HepG2 (cell line): ENCODE data around the gene SKIDA1. TPM values are rescaled to one million over a fixed set of nuclear protein-coding genes. Genes with fewer than 3 reads are reported as not detected.

Experiments used
- HCFC1 ChIP-seq: fragments of 150-350 bp; IDR thresholded peaks from 2 replicates; pipeline ENCODE4 v1.6.1; 2014; ENCODE audit warnings: low read depth, low read length
- MYC ChIP-seq: sonication (generic); formaldehyde crosslinking; IDR thresholded peaks from 2 replicates; pipeline ENCODE4 v1.9.0; 2021; ENCODE audit warnings: missing genetic modification reagents, borderline replicate concordance
- RARG ChIP-seq: sonication (generic); formaldehyde crosslinking; IDR thresholded peaks from 2 replicates; pipeline ENCODE4 v1.4.0; 2020; ENCODE audit warnings: low read depth, mild to moderate bottlenecking, missing genetic modification reagents
- RFX3 ChIP-seq: IDR thresholded peaks from 2 replicates; pipeline ENCODE4 v1.6.1; 2016; ENCODE audit warnings: missing biosample characterization, missing genetic modification reagents
- RFX5 ChIP-seq: IDR thresholded peaks from 2 replicates; pipeline ENCODE4 v1.6.1; 2011; ENCODE audit warnings: low read depth, low read length, improper control_type of control experiment
- SMC3 ChIP-seq: IDR thresholded peaks from 2 replicates; pipeline ENCODE4 v1.6.1; 2011; ENCODE audit warnings: low read length, improper control_type of control experiment
- ZBTB1 ChIP-seq: sonication (generic); formaldehyde crosslinking; IDR thresholded peaks from 2 replicates; pipeline ENCODE4 v1.4.0; 2020; ENCODE audit warnings: missing genetic modification reagents, borderline replicate concordance
- ZKSCAN5 ChIP-seq: sonication (generic); formaldehyde crosslinking; IDR thresholded peaks from 2 replicates; pipeline ENCODE4 v1.5.1; 2020; ENCODE audit warnings: mild to moderate bottlenecking, missing genetic modification reagents
- ZNF446 ChIP-seq: sonication (generic); formaldehyde crosslinking; IDR thresholded peaks from 2 replicates; pipeline ENCODE4 v1.5.0; 2020; ENCODE audit warnings: mild to moderate bottlenecking, missing genetic modification reagents
- ZNF550 ChIP-seq: sonication (generic); formaldehyde crosslinking; IDR thresholded peaks from 2 replicates; pipeline ENCODE4 v1.4.0; 2020; ENCODE audit warnings: mild to moderate bottlenecking, missing genetic modification reagents, borderline replicate concordance
- ZNF672 ChIP-seq: sonication (generic); formaldehyde crosslinking; IDR thresholded peaks from 2 replicates; pipeline ENCODE4 v1.8.1; 2022; ENCODE audit warnings: missing genetic modification reagents
- ZNF674 ChIP-seq: sonication (generic); formaldehyde crosslinking; IDR thresholded peaks from 2 replicates; pipeline ENCODE4 v1.5.0; 2020; ENCODE audit warnings: low read depth, mild to moderate bottlenecking, missing genetic modification reagents
- ZNF709 ChIP-seq: sonication (generic); formaldehyde crosslinking; IDR thresholded peaks from 2 replicates; pipeline ENCODE4 v1.5.0; 2020; ENCODE audit warnings: mild to moderate bottlenecking, missing genetic modification reagents
- ZNF761 ChIP-seq: sonication (generic); formaldehyde crosslinking; conservative IDR thresholded peaks from 2 replicates; pipeline ENCODE4 v1.4.0; 2020; ENCODE audit warnings: mild to moderate bottlenecking, missing genetic modification reagents
- ZNF776 ChIP-seq: sonication (generic); formaldehyde crosslinking; IDR thresholded peaks from 2 replicates; pipeline ENCODE4 v1.4.0; 2020; ENCODE audit warnings: mild to moderate bottlenecking, missing genetic modification reagents
- polyA plus RNA-seq, 8 experiments: library from polyadenylated mRNA; depleted of rRNA in 3 of 8; stranded (reverse) in 7 of 8; unstranded in 1 of 8; fragments of >200 nt; fragmentation: Illumina TruSeq in 4 of 8; extraction: Trizol in 4 of 8; gene quantifications; 2 replicates each; pipeline versions ENCODE4 v1.2.1 to v1.2.3, GENCODE V29; 2011 to 2016; ENCODE audit warnings: low read depth in 4 of 8, missing spikeins in 1 of 8, mixed read lengths in 1 of 8; ENCODE audit not compliant: insufficient read depth in 1 of 8
- total RNA-seq, 5 experiments: library from RNA; depleted of rRNA; stranded (reverse); fragments of >200 nt; fragmentation: Illumina TruSeq; extraction: Trizol; gene quantifications; 2 replicates each; pipeline ENCODE4 v1.2.3, GENCODE V29; 2016; ENCODE audit warnings: low read depth in 1 of 5
- TF ChIP-seq, protein P1 (sequence below): sonication (generic); formaldehyde crosslinking; IDR thresholded peaks from 2 replicates; pipeline ENCODE4 v1.4.0; 2020; ENCODE audit warnings: missing genetic modification reagents, mild to moderate bottlenecking, borderline replicate concordance
- TF ChIP-seq, protein P2 (sequence below): sonication (generic); formaldehyde crosslinking; IDR thresholded peaks from 2 replicates; pipeline ENCODE4 v1.4.0; 2020; ENCODE audit warnings: low read depth, mild to moderate bottlenecking, missing genetic modification reagents
- TF ChIP-seq, protein P3 (sequence below): sonication (generic); formaldehyde crosslinking; IDR thresholded peaks from 2 replicates; pipeline ENCODE4 v1.8.1; 2023; ENCODE audit warnings: missing genetic modification reagents, mild to moderate bottlenecking, borderline replicate concordance
- TF ChIP-seq, protein P4 (sequence below): sonication (generic); formaldehyde crosslinking; IDR thresholded peaks from 2 replicates; pipeline ENCODE4 v1.4.0; 2020; ENCODE audit warnings: missing genetic modification reagents
- TF ChIP-seq, protein P5 (sequence below): sonication (generic); formaldehyde crosslinking; IDR thresholded peaks from 2 replicates; pipeline ENCODE4 v1.4.0; 2020; ENCODE audit warnings: mild to moderate bottlenecking, missing genetic modification reagents

Gene SKIDA1
- total and polyA plus RNA-seq, 2 of the 13 experiments (the other 11 are each of a cell fraction or from before 2014, with no cell fraction given), result 0.73 to 1.5 TPM

DNA sequence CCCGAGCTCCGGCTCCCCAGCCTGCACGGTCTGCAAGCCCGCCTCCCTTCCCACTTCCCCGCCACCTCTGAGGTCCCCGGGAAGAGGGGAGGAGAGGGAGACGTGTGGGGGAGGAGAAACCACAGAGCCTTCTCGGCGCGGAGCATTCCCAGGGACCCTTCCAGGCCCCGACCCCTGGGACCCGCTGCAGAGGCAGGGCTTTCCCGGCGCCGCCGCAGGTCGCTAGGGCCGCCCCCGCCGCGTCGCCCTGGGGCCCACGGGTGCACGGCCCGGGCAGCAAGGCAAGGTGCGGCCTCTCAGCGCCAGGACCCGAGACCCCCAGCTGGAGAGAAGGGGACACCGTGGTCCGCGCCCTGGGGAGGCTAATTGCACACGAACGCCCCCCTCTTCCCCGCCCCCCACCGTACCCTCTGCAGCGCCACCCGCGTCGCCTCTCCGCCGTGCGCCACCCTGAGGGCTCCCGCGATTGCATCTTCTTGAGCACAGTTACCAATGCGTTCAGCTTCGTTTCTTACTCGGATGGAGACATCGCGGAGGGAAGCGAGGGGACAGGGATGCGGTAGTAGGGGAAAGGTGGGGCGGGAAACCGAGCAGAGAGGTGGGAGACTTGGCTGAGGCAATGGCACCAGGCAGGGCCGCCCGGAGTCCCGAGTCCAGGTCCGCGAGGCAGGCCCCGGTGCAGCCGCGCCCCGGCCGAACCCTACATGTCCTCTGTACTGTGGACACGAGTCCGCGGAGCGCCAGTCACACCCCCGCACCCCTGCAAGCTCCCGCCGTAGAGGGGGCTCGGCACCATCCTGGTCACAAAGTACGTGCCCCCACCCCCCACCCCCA lies 28.9 kb downstream of the SKIDA1 start (continued):
- TF ChIP-seq SMC3 (no peak; the same call in 1 of the 2 replicates), MYC (CRISPR knock-in tag) (peak; percentile 47; the same call in 1 of the 2 replicates), ZNF446 (peak; percentile 57; the same call in 1 of the 2 replicates), RFX5 (no peak), ZNF709 (CRISPR knock-in tag) (peak; percentile 63), RFX3 (no peak), ZNF550 (0 out of 2 replicates have a peak, but pooled peaks have one; percentile 38), ZNF672 (CRISPR knock-in tag) (0 out of 2 replicates have a peak, but pooled peaks have one; percentile 50), ZNF776 (CRISPR knock-in tag) (peak; percentile 71), ZKSCAN5 (peak; percentile 65; the same call in 1 of the 2 replicates), ZNF761 (CRISPR knock-in tag) (no peak), ZNF674 (CRISPR knock-in tag) (peak; percentile 80; the same call in 1 of the 2 replicates), HCFC1 (no peak), ZBTB1 (CRISPR knock-in tag) (no peak), RARG (CRISPR knock-in tag) (0 out of 2 replicates have a peak, but pooled peaks have one; percentile 70)
- TF ChIP-seq, protein P1, sequence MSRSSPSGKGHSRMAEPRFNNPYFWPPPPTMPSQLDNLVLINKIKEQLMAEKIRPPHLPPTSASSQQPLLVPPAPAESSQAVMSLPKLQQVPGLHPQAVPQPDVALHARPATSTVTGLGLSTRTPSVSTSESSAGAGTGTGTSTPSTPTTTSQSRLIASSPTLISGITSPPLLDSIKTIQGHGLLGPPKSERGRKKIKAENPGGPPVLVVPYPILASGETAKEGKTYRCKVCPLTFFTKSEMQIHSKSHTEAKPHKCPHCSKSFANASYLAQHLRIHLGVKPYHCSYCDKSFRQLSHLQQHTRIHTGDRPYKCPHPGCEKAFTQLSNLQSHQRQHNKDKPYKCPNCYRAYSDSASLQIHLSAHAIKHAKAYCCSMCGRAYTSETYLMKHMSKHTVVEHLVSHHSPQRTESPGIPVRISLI, result peak; percentile 55
- TF ChIP-seq, protein P2, sequence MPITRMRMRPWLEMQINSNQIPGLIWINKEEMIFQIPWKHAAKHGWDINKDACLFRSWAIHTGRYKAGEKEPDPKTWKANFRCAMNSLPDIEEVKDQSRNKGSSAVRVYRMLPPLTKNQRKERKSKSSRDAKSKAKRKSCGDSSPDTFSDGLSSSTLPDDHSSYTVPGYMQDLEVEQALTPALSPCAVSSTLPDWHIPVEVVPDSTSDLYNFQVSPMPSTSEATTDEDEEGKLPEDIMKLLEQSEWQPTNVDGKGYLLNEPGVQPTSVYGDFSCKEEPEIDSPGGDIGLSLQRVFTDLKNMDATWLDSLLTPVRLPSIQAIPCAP (CRISPR knock-in tag), result peak; percentile 79; the same call in 1 of the 2 replicates
- TF ChIP-seq, protein P3, sequence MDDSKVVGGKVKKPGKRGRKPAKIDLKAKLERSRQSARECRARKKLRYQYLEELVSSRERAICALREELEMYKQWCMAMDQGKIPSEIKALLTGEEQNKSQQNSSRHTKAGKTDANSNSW (CRISPR knock-in tag), result peak; percentile 38; the same call in 1 of the 2 replicates
- TF ChIP-seq, protein P4, sequence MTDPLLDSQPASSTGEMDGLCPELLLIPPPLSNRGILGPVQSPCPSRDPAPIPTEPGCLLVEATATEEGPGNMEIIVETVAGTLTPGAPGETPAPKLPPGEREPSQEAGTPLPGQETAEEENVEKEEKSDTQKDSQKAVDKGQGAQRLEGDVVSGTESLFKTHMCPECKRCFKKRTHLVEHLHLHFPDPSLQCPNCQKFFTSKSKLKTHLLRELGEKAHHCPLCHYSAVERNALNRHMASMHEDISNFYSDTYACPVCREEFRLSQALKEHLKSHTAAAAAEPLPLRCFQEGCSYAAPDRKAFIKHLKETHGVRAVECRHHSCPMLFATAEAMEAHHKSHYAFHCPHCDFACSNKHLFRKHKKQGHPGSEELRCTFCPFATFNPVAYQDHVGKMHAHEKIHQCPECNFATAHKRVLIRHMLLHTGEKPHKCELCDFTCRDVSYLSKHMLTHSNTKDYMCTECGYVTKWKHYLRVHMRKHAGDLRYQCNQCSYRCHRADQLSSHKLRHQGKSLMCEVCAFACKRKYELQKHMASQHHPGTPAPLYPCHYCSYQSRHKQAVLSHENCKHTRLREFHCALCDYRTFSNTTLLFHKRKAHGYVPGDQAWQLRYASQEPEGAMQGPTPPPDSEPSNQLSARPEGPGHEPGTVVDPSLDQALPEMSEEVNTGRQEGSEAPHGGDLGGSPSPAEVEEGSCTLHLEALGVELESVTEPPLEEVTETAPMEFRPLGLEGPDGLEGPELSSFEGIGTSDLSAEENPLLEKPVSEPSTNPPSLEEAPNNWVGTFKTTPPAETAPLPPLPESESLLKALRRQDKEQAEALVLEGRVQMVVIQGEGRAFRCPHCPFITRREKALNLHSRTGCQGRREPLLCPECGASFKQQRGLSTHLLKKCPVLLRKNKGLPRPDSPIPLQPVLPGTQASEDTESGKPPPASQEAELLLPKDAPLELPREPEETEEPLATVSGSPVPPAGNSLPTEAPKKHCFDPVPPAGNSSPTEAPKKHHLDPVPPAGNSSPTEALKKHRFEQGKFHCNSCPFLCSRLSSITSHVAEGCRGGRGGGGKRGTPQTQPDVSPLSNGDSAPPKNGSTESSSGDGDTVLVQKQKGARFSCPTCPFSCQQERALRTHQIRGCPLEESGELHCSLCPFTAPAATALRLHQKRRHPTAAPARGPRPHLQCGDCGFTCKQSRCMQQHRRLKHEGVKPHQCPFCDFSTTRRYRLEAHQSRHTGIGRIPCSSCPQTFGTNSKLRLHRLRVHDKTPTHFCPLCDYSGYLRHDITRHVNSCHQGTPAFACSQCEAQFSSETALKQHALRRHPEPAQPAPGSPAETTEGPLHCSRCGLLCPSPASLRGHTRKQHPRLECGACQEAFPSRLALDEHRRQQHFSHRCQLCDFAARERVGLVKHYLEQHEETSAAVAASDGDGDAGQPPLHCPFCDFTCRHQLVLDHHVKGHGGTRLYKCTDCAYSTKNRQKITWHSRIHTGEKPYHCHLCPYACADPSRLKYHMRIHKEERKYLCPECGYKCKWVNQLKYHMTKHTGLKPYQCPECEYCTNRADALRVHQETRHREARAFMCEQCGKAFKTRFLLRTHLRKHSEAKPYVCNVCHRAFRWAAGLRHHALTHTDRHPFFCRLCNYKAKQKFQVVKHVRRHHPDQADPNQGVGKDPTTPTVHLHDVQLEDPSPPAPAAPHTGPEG (CRISPR knock-in tag), result no peak
- TF ChIP-seq, protein P5, sequence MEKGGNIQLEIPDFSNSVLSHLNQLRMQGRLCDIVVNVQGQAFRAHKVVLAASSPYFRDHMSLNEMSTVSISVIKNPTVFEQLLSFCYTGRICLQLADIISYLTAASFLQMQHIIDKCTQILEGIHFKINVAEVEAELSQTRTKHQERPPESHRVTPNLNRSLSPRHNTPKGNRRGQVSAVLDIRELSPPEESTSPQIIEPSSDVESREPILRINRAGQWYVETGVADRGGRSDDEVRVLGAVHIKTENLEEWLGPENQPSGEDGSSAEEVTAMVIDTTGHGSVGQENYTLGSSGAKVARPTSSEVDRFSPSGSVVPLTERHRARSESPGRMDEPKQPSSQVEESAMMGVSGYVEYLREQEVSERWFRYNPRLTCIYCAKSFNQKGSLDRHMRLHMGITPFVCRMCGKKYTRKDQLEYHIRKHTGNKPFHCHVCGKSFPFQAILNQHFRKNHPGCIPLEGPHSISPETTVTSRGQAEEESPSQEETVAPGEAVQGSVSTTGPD, result no peak
